GM18526 (cell line): ENCODE measurements around the gene FAR1.

Source experiments
- POLR2A ChIP-seq: IDR thresholded peaks from 3 replicates; pipeline ENCODE4 v1.6.1; 2011; ENCODE audit not compliant: insufficient read length; ENCODE audit errors: extremely low read depth

The FAR1 gene

DNA sequence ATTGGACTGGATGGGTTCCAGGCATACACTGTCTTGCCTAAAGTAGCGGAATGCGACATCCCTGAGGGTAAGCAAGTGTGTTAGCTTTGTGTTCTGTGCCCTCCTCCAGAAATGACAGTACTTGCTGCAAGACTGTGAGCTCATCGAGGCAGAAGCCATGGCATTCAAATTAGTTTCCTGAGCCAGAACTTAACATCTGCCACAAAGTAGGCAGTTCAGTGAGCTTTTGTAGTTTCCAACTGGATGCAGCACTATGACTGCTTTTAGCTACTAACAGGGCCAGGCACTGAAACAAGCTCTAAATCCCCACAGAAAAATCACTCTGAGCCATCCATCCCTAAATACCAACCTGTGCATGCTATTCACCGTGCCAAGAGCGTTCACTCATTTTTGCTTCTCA, 1.2 kb upstream of the FAR1 start:
- TF ChIP-seq POLR2A, result no peak

DNA sequence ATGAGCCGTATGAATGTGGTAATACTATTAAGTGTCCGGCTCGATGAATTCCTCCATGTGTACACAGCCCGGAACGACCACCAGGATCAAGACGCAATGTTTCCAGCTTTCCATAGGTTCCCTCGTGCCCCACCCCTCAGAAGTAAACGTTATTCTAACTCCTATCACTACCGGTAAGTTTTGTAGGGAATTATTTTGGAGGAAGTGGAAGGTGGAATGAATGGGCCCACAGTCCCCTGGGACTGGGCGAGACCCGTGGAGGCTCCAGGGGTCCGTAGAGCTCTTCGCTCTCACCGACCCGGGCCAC, 720 bp upstream of the FAR1 start:
- TF ChIP-seq POLR2A, result no peak

GRCh38 chr11:13668957-13669521, 571 bp downstream of the FAR1 start:
- TF ChIP-seq POLR2A, result no peak

- TF ChIP-seq POLR2A, result no peak
Observed at GRCh38 chr11:13669544-13670488, 1.3 kb downstream of the FAR1 start.

GRCh38 chr11:13672576-13673210, 4.2 kb downstream of the FAR1 start:
- no peak for TF ChIP-seq POLR2A

DNA sequence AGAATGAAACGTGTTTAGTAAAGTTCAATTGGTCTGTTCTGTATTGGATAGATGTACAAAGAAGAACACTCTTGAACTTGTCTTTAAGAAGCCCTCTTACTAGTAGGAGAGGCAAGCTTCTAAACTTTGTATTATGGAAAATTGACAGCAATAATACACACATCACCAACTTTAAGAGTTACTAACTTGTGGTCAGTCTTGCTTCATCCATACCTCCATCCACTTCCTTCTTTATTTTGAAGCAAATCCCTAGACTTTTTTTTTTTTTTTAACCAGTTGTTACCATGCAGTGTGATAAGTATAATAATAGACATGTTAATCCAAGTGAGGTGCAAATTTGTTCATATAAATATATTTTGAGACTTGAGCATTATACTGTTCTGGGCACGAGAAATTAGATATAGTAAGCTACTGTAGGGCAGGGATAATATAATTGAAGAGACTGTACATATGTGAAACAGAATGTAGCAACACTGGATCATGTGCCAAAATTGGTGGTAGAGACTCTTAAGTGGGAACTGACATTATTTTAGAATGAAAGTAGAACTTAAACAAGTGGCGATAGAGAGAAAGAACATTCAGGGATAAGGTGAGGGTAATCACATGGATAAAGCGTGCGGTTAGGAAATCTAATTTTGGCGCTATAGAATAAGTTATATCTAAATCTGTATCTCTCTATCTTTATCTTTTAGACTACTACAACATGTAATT, 6.5 kb downstream of the FAR1 start:
- no peak for TF ChIP-seq POLR2A

DNA sequence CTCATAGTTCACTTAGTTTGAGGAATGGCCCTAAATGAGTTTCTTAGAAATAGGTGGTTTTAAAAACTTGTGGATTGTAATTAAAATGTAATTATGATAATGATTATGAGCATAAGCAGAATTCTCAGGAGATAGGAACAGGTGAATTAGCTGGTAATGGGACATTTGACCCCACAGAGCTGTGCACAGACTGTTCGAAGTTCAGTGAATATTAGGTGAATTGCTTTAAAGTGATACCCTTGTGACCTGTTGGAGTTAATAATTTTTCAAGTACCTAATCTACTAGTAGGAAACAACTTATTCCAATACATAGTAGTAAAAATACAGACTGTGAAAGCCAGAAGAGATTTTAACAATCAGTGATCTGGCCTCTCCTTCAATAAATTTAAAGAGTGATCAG, 8.1 kb downstream of the FAR1 start:
- TF ChIP-seq POLR2A, result no peak

DNA sequence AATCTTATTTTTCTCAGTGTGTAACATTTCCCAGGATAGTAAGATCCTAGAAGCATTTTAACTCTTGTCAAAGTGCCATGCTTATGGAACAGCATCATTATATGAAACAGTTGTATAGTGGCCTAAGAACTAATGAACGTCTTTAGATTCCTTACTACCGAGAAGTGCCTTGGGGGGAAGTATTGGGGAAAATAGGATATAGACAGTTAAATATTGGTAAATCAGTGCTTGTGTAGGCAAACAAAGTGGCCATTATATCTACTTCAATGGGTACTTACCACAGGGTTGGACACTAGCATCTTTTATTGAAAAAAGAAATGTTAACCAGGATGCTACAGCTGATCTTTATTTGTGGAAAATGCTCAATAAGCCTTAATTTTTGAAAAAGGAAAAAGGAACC, 11.3 kb downstream of the FAR1 start:
- no peak for TF ChIP-seq POLR2A

GRCh38 chr11:13680501-13681264, 12.2 kb downstream of the FAR1 start:
- no peak for TF ChIP-seq POLR2A

GRCh38 chr11:13681446-13681845, 13.0 kb downstream of the FAR1 start:
- no peak for TF ChIP-seq POLR2A

DNA sequence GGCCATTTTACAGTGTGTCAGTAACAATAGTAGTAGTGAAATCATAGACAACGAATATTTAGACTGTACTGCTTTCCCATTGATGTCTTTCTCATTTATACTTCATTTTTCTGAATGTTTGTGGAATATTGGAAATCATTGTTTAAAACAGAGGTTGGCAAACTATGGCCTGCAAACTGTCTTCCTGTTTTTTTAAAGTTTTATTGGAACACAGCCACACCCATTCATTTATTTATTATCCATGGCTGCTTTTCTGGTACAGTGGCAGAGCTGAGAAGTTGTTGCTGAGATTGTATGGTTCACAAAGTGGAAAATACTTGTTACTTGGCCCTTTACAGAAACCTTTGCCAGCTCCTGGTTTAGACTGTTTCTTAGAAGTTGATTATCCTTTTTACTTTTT, 13.7 kb downstream of the FAR1 start:
- no peak for TF ChIP-seq POLR2A

GRCh38 chr11:13685461-13686108, 17.1 kb downstream of the FAR1 start:
- no peak for TF ChIP-seq POLR2A

DNA sequence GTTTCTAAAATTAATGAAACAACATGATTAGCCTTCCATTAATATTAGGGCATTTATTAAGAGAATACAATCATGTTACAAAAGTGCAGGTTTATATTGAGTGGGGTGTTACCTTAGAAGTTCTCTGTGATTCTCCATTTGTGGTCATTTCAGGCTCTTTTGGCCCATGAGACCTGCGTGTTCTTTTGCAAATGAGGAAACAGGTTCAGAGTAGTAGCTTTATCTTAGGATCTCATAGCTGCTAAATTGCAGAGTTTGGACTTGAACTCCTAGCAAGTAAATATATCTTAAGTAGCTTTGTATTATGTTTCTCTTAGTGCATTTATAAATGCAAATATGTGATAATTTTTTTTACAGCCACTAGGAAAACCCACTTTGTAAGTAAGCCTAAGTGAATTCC, 18.3 kb downstream of the FAR1 start:
- no peak for TF ChIP-seq POLR2A

DNA sequence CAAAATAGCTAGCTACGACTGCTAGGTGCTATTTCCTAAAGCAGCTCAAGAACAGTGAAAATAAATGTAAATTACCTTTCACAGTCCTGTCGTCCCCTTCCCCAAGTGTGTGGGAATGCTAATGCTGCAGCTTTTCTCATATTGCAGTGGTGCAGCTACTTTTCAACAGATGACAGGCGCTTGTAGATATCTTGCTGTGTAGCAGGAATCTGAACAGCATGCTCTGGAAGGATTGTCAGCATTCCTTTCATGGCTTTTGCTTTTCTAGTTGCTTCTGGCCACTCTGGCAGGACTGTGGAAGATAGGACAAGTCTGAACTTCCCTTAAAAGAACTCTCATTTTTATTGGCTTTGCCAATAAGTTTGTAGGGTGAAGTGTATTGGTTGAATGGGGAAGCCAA, 18.8 kb downstream of the FAR1 start:
- TF ChIP-seq POLR2A, result no peak

DNA sequence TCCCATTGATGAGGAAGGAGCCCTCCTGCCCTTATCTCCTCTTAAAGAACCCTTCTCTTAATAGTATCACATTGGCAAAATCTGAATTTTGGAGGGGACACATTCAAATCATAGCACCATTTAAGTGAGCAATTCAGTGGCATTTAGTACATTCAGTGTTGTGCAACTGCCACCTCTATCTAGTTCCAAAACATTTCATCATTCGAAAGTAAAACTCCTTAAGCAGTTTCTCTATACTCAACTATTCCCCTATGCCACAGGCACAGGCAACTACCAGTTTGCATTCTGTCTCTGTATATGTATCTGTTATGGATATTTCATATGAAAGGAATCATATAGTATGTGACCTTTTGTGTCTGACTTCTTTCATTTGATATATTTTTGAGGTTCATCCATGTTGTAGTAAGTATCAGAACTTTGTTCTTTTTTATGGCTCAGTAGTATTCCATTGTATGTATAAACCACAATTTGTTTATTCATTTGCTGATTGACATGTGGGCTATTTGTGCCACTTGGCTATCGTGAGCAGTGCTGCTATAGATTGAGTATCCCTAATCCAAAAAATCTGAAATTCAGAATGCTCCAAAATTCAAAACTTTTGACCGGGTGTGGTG, 22.9 kb downstream of the FAR1 start:
- TF ChIP-seq POLR2A, result no peak

GRCh38 chr11:13692172-13692571, 23.7 kb downstream of the FAR1 start:
- no peak for TF ChIP-seq POLR2A
